GM19463 (cell line): Measurements from ENCODE around the gene ARFGEF3.
"Not testable (repeated sequence)": the region's sequence is repeated elsewhere in the genome, so short reads cannot be mapped to it uniquely, and the experiment has no call there.

ENCODE experiments used
- ATAC-seq: cut with Tn5 transposase; IDR thresholded peaks from one replicate; pipeline ENCODE4 v1.9.1; 2021; ENCODE audit warnings: mild to moderate bottlenecking, moderate library complexity; ENCODE audit not compliant: unreplicated experiment

ARFGEF3 gene

DNA sequence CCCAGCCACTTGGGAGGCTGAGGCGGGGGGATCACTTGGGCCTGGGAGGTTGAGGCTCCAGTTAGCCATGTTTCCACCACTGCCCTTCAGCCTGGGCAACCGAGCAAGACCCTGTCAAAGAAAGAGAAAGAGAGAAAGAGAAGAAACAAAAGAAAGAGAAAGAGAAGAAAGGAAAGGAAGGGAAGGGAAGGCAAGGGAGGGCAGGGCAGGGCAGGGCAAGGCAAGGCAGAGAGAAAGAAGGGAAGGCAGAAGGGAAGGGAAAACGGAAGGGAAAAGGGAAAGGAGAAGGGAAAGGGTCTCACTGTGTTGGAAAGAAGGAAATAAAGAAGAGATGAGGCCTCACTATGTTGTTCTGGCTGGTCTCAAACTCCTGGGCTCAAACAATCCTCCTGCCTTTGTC lies 104.4 kb downstream of the ARFGEF3 start:
- ATAC-seq = no peak

GRCh38 chr6:138267971-138268895 lies 106.5 kb downstream of the ARFGEF3 start:
- ATAC-seq = no peak

DNA sequence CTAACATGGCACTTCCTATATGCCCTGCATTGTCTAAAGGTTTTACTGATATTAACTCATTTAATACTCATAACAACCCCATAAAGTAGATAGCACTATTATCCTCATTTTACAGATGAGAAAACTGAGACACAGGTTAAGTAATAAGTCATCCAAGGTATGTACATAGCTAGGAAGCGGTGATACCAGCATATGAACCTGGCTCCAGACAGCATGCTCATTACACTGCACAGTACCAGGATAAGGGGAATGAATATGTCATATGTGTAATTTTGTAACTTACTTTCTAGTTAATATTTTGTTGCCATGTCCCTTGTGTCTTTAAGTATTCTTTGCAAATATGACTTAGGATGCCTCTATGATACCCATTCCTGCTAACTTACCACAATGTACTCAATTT lies 109.7 kb downstream of the ARFGEF3 start:
- ATAC-seq = no peak

DNA sequence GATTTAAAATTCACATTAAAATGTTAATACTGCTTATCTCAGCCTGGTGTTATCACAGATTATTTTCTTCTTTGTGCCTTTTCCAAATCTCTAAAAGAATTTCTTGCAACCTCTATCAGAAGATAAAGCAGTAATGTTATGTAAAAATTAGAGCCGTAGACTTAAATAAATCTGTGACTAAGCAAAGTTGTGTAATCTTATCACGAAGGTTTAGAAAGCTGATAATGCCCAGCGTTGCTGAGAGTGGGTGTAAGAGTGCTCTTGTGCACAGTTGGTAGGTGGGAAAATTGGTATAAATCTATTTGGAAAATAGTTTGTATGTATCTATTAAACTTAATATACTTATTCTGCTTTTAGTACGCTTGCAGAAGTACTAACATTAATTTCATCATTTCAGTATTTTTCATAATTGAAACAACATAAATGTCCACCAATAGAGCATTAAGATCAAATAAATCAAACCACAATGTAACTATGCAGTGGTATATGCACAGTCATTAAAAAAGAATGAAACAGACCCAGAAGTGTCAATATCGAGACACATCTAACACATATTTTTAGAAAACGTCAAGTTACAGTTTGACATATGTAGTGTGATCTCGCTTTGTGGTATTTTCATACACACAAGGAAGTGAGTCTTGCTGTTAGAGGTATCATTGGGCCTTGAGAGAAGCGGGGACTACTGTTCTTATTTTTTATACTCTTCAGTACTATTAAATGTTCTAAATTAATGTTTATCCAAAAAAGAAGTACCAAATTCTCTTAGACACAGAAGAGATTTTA lies 111.0 kb downstream of the ARFGEF3 start:
- no peak for ATAC-seq

- ATAC-seq = no peak
Measured at GRCh38 chr6:138275976-138276375, 114.2 kb downstream of the ARFGEF3 start.

- ATAC-seq = no peak
Measured at GRCh38 chr6:138277835-138278234, 116.1 kb downstream of the ARFGEF3 start.

- no peak for ATAC-seq
Measured at GRCh38 chr6:138278326-138278725, 116.6 kb downstream of the ARFGEF3 start.

GRCh38 chr6:138285800-138286199 lies 124.1 kb downstream of the ARFGEF3 start:
- ATAC-seq = no peak

GRCh38 chr6:138286698-138287097 lies 125.0 kb downstream of the ARFGEF3 start:
- no peak for ATAC-seq

GRCh38 chr6:138287144-138287955 lies 125.6 kb downstream of the ARFGEF3 start:
- peak; percentile 71 for ATAC-seq

DNA sequence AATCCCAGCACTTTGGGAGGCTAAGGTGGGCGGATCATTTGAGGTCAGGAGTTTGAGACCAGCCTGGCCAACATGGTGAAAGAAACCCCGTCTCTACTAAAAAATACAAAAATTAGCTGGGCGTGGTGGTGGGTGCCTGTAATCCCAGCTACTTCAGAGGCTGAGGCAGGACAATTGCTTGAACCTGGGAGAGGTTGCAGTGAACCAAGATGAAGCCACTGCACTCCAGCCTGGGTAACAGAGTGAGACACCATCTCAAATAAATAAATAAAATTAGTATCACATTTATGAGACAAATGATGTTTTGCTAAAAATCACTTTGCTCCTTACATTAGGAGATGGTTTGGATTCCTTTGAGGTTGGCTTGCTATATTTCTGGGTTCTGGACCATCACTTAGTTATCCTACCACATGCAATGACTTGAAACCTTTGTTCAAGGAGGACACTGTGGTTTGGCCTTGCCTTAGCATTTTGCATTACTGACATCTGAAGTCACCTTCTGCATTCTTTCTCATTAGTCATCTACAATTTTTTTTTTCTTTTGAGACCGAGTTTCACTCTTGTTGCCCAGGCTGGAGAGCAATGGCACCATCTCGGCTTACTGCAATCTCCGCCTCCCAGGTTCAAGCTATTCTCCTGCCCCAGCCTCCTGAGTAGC lies 126.8 kb downstream of the ARFGEF3 start:
- ATAC-seq = not testable (repeated sequence)

- no peak for ATAC-seq
Measured at GRCh38 chr6:138289739-138290138, 128.0 kb downstream of the ARFGEF3 start.

DNA sequence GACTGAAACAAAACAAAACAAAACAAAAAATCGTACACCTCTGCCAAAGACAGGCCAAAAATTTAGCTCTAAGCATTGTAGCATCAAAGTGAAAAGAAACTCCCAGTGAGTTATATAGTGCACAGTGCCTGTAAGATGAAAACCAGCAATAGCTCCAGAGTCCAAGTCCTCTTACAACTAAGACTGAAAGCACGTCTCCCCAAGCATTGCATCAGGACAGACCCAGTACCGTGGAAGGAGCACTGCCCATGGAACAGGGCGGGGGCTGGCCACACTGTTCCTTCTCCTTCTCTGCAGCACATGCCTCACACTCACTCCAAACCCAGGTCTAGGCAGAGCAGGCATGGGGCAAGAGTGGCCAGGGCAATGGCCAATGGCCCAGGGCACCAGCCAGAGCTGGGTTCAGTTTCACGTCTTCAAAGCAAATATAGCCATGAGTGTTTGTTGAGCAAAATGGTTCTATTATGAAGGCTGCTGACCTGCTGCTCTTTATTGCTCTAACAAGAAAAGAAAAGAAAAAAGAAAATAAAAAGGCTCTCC lies 128.8 kb downstream of the ARFGEF3 start:
- ATAC-seq = no peak

- ATAC-seq = no peak
Measured at GRCh38 chr6:138291036-138291848, 129.5 kb downstream of the ARFGEF3 start.

GRCh38 chr6:138291849-138292181 lies 130.1 kb downstream of the ARFGEF3 start:
- no peak for ATAC-seq

GRCh38 chr6:138292482-138292881 lies 130.7 kb downstream of the ARFGEF3 start:
- ATAC-seq = no peak

GRCh38 chr6:138293428-138294395 lies 132.0 kb downstream of the ARFGEF3 start:
- ATAC-seq = no peak

DNA sequence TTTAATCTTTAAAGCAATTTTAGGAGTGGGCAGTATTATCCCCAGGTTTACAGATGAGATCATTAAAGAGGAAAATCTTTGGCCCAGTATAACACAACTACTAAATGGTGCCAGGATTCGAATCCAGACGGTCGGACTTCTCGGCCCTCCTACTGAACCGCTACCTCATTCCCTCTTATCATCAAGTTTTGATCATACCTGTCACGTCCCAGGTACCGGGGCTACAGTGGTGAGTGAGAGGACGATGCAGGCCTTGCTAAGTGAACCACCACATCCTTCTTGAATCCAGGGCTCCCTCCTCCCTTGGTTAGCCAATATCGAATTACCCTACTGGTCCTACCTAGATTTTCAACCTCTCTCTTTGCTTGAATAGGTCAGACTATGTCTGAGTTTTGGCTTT lies 134.6 kb downstream of the ARFGEF3 start:
- ATAC-seq = no peak
